ENCODE measurements around the gene KRTAP5-5.

KRTAP5-5 gene

DNA sequence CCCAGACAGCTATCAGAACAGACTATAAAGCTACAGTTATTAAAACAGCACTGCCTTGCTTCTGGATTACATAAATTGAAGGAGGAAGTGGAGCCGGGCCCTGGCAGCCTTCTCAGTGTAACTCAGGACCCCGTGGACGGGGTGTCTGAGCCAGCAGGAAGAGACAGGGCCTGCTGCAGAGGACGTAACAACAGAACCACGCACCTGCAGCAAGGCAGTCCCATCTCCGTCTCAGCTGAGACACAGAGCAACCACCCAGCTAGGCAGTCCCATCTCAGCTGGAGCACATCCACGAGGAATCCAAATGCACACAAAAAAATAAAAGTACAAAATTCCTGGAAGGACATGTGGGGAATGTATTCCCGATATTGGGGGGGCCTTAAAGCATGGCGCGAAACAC, 50.3 kb downstream of the KRTAP5-5 start:
- Histone ChIP-seq H3K18ac (ENCODE audit: low read length) (no peak overlapping the region), H3K9me3 (ENCODE audit: insufficient read depth, low read depth, low read length) (peaks cover 2% of the 10 kb centered on the region), H3K14ac (ENCODE audit: low read length) (no peak overlapping the region), H2AK5ac (ENCODE audit: low read length) (no peak overlapping the region), H4K12ac (ENCODE audit: low read depth, low read length) (no peak overlapping the region), H3K27ac (ENCODE audit: low read depth, low read length) (no peak overlapping the region), H3K4me2 (ENCODE audit: low read length) (no peak overlapping the region), H2BK5ac (ENCODE audit: low read depth, low read length, poor library complexity) (no peak overlapping the region), H3K4ac (ENCODE audit: low read depth, low read length) (no peak overlapping the region), H2BK12ac (ENCODE audit: low read length) (no peak overlapping the region), H3K4me1 (ENCODE audit: control insufficient read depth in 1 of 2, insufficient read depth in 2 of 2, low read length in 2 of 2) (no peaks in the 10 kb centered on the region), H3K23ac (ENCODE audit: low read length) (no peak overlapping the region), H2AFZ (ENCODE audit: insufficient read depth, low read length, poor library complexity) (no peak overlapping the region), H4K91ac (ENCODE audit: low read depth, low read length) (no peak overlapping the region), H3K79me1 (ENCODE audit: low read length) (no peaks in the 10 kb centered on the region), H3K9ac (ENCODE audit: low read length) (no peak overlapping the region), H2BK120ac (ENCODE audit: insufficient read depth, low read length, poor library complexity) (no peak overlapping the region), H3K27me3 (ENCODE audit: insufficient read depth, low read length) (no peaks in the 10 kb centered on the region), H3K79me2 (ENCODE audit: control insufficient read depth, insufficient read depth, low read length, poor library complexity) (no peaks in the 10 kb centered on the region), H3K4me3 (ENCODE audit: low read depth, low read length) (no peak overlapping the region), H4K8ac (ENCODE audit: low read depth, low read length) (no peak overlapping the region), H3K36me3 (ENCODE audit: control insufficient read depth in 1 of 2, insufficient read depth in 2 of 2, low read length in 2 of 2) (no peaks in the 10 kb centered on the region)
- WGBS (ENCODE audit: extremely low coverage, insufficient coverage, insufficient read length), result no CpG with 5 or more reads among the region's 10 CpGs
- no peak for DNase-seq

All from trophoblast cell (in vitro differentiated cells and primary cell).